SW 1271 (cell line): ENCODE data around the gene CLEC2L.

Experiments
- DNase-seq, 2 experiments: peaks; one replicate each; lab custom pipeline; 2025; lab: John Stamatoyannopoulos, UW

Gene CLEC2L

DNA sequence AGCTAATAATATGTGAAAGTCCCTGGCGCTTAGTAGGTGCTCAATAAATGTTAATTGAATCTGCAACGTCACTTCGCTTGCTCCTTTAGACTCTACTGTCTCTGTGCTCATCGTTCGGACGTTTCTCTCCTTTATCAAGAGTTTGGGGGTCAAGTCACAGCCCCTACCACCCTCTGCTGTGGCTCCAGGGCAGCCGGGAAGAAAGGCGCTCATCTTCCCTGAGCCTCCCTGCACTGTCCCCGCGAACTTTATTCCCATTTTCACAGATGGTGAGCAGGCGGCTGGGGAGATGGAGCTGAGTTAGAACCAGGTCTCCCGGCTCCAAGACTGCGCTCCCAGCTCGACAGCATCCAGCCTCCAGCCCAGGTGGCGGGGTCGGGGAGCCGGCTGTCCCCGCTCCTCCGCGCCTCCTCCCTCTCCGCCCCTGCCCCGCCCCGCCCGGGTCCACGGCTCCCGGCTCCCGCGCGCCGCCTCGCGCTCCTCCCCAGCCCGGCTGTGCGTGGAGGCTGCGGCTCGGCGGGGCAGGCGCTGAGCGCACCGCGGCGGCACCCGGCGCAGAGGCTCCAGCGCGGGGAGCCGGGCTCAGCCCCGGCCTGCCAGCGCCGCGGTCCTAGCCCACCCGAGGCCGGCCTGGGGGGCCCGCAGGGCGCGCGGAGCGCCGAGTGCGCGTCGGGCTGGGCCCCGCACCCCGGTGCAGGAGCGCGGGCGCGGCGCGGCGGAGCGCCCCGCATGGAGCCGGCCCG, at the start of gene CLEC2L:
TSS of gene CLEC2L (plus strand) at position 487 of the 743 bp plus-strand sequence. CDS start at position 730, 243 bp downstream.
- no peak for DNase-seq

DNA sequence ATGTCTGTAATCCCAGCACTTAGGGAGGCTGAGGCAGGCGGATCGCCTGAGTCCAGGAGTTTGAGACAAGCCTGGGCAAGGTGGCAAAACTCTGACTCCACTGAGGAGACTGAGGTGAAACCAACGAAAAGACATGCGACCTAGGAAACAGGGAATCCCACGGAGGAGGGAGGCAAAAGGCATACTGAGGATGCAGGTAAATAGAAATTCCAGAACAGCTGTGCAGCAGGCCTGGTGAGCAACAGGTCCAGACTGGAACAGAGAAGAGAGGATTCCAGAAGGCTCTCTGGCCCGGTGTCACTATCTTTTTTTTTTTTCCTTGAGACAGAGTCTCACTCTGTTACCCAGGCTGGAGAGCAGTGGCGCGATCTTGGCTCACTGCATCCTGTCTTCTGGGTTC, 47.3 kb upstream of the CLEC2L start:
- no peak for DNase-seq

DNA sequence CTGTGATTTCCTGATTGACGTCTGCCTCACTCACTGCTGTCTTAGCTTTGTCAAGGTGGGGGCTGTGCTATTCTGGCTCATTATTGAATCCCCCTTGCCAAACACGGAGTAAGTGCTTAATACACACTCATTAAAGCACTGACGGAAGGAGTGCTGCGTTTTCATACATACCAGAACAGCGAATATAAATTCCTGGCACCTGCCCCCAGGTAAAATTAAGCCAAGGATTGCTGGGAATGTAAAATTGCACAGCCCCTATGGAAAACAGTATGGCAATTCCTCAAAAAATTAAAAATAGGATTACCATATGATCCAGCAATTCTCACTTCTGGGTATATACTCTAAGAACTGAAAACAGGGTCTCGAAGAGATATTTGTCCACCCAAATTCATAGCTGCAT, 46.6 kb upstream of the CLEC2L start:
- no peak for DNase-seq

DNA sequence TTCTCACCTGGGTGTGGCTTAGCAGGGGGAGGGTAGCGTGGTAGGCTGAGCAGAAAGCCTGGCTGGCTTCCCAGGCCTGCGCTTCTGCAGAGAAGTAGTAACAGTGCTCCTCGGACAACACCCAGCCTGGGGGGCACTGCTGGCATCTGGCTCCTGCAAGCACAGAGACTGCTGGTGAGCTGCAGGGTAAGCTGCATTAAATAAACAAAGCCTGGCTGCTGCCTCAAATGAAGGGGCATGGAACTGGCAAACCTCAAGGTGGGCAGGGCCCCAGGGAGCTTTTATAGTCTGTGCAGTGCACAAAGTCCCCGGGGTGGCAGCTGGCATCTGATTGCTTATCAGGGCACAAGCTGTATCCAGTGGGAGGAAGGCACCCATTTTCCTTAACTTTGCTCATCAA, 43.9 kb upstream of the CLEC2L start:
- DNase-seq, result no peak

DNA sequence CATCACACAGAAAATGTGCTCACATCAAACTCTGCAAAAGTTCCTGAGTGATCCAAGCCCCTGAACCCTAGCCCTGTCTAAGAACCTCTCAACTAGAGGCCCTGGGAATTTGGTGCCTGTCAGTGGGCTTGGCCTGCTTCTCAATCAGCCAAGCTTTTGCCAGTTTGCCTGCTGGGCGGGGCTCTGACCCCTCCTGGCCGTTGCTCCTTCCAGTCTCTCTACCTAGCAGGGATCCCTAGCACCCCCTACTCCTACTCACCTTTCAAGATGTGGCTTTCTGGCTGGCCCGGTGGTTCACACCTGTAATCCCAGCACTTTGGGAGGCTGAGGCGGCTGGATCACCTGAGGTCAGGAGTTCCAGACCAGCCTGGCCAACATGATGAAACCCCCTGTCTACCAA, 42.1 kb upstream of the CLEC2L start:
- DNase-seq, result no peak

DNA sequence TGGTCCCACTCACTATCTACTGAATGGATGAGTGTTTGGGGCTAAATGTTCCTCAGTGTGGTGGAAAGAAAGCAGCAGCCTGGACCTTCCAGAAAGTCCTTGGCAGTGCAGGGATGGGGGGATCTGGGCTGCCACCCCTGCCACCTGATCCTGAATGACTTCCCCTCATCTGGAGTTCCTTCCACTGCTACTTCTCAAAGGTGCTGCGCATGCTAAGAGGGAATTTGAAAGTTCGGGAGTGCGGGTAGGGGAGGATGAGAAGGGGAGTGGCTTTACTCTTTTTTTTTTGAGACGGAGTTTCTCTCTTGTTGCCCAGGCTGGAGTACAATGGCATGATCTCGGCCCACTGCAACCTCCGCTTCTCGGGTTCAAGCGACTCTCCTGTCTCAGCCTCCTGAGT, 41.4 kb upstream of the CLEC2L start:
- no peak for DNase-seq

DNA sequence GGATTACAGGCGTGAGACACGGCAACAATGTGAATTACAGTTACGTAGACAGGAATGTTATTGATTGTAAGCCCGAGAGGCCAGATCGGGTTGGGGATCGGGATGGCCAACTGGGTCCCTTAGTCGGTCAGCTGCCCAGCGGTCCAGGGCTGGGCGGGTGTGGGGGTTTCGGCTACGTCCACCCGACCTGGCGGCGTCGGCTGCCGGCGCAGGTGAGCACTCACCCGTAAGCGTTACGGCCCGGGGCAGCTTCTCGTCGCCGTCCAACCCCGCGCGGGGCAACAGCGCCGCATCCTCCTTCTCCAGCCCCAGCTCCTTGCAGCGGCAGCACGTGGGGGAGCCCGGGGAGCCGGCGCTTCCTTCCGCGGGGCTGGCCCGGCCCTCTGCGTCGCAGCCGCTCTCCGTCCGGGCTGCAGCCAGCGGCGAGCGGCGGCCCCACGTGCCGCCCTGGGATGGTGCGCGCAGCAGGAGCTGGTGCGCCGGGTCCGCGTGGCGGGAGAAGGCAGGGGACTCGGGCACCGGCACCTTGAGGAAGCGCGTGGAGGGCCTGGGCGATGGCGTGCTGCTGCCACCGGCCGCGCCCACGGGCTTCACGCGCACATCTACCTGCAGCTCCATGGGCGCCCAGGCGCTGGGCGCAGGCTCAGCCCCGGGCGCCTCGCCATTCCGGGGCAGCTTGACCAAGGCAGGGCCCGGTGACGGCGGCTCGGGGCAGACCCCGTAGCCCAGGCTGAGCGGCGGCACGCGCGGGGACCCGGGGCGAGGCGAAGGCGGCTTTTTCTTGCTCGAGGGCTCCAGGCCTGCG, 40.6 kb upstream of the CLEC2L start:
- no peak for DNase-seq

DNA sequence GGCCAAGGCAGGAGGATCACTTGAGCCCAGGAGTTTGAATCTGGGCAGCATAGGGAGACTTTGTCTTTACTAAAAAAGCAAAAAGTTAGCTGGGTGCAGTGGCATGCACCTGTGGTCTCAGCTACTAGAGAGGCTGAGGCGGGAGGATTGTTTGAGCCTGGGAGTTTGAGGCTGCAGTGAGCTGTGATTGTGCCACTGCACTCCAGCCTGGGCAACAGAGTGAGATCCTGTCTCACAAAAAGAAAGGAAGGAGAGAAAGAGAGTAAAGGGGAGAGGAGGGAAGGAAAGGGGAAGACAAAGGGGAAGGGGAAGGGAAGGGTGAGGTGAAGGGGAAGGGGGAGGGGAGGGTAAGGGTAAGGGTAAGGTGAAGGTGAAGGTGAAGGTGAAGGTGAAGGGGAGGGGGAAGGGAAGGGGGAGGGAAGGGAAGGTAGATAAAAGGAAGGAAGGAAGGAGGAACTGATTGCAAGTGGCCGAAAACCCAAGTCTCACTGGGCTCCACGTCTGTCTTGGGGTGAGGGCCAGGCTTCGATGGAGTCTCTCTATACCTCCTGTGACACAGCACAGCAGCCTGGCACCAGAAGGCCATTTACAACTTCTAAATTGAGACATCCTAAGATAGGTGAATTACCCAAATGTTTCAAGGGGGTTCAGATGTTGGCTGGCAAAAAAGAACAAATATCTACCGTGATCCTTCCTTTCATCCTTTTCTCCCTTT, 36.0 kb upstream of the CLEC2L start:
- no peak for DNase-seq

DNA sequence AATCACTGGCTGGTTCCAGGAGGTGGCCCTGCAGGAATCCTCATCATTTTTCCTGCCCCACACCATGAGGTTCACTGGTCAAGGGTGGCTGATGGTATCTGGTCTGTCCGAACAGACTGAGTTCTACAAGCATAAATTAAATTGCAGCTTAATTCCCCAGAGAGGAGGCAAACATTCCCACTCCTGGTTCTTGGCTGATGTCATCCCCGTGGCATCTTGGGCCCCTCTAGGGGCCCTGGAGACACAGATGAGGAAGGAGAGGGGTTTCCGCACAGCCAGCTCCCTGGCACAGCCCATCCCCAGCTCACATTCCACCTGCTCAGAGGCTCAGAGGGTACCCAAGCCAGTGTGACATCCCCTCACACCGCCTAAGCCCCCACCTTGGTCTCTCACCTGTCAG, 34.7 kb upstream of the CLEC2L start:
- DNase-seq, result no peak

DNA sequence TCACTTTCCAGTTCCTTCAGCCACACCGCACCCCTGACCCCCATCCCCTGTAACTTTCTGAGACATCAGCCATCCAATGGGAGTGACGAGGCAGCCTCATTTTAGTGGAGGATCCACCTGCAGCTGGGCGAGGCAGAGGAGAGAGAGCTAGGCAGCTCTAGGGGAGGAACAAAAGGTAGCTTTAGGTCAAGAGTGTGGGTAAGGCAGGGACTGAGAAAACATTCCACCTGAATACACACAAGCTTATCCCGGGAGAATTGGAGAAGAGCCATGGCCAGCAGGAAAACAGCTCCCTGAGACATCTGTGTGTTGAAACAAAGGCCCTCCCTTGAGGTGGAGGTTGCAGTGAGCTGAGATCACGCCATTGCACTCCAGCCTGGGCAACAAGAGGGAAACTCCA, 33.4 kb upstream of the CLEC2L start:
- no peak for DNase-seq

DNA sequence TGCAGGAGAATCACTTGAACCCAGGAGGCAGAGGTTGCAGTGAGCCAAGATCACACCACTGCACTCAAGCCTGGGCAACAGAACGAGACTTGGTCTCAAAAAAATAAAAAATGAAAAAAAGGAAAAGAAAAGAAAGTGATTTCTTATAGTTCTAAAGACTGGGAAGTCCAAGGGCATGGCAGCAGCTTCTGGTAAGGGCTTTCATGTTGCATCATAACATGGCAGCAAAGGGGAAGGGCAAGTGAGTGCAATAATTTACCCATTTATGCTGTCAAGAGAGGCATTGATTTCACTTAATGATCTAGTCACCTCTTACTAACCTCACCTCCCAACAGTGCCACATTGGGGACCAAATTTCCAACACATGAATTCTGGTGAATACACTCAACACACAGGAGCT, 31.2 kb upstream of the CLEC2L start:
- no peak for DNase-seq

DNA sequence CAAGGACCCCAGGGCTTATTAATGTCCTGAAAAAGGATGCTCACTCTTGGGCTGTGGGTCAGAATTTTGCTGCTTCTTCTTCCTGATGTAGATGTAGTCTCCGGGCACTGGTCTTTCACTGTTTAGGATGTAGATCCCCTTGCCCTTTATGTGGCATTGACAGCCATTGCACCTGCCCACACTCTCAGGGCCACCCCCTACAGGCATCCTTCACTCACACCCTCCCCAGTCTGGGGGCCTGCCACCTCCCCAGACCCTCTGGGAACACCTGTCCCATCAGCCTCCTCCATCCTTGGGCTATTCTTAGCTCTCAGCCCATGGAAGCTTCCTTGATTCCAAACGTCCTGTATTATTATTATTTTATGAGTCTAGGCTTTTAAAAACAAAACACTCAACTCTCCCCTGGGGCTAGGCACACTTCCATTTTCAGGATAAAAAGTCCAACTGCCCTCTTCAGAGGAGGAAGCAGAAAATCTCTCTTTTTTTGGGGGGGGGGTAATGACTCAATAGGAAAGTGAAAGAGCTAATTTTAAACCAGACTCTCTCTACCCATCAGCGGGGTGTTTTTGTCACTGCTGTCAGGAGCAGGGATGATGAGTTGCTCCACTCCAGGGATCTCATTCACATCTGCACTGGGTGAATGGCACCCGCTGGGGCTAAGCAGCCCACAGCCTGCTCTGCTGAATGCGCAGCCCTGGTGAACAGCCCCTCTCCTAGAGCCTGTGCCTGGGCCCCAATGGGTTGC, 28.5 kb upstream of the CLEC2L start:
- DNase-seq, result no peak

DNA sequence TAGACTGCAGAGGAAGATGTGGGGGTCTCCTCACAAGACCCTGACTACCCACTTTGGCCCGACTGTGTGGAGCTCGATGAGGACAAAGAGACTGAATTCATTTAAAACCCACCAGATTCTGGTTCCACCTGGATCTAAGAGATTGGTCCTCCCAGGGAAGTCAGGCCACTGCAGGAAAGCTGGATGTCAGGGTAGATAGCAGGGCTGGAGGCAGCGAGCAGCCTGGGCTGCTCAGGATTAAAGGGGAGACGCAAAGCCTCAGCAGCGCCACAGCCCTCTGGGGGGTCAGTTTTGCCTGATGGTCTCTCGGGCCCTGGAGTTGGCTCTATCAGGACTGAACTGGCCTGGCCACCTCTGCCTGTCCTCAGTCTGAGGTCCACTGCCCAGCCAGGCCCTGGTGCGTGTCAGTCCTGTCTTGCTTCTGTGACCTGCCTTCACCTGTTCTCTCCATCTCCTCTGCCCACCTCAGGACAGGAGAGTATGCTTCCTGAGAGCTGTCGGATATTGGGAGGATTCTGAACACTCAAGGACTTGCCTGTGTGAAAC, 27.8 kb upstream of the CLEC2L start:
- DNase-seq, result no peak

DNA sequence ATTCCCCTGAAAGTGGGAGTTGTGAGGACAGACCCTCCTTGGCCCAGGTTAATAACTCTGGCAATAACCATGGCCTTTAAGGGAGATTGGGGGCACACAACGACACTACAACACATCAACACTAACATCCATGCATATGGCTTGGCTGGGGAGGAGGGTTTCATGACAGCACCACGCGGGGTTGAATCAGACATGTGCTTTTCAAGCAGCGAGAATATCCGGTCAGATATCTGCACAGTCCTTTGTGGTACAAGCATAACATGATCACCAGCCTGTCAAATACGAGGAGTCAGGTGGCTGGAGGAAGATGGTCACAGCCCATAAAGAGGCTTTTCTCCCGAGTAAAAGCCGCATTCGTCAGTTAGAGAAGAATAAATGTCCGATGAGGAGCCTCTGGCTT, 27.0 kb upstream of the CLEC2L start:
- DNase-seq, result no peak

DNA sequence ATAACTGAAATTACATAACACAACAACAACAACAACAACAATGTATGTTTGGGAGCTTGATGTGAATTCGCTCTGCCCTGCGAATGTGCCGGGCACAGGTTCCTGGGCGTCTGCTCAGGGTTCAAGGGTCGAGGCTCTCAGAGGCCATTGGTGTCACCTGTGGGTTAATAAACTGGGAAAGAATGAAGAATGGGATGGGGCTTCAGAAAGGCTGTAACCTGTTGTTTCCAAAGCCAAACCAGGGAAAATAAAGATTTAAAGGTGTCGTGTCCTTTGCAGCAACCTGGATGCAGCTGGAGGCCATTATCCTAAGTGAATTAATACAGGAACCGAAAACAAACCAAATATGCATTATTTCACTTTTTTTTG, 22.7 kb upstream of the CLEC2L start:
- no peak for DNase-seq

DNA sequence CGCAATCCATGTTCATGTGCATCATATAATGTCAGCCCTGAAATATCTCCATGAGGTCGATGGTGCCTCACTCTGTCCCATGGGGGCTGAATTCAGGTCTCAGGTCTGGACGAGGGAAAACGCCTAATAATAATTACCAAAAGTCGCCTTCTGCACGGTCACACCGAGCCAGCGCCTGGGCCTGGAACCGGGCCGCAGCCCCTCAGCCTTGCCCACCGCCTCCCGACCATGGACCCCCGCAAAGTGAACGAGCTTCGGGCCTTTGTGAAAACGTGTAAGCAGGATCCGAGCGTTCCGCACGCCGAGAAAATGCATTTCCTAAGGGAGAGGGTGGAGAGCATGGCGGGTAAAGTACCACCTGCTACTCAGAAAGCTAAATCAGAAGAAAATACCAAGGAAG, 21.3 kb upstream of the CLEC2L start:
- no peak for DNase-seq

DNA sequence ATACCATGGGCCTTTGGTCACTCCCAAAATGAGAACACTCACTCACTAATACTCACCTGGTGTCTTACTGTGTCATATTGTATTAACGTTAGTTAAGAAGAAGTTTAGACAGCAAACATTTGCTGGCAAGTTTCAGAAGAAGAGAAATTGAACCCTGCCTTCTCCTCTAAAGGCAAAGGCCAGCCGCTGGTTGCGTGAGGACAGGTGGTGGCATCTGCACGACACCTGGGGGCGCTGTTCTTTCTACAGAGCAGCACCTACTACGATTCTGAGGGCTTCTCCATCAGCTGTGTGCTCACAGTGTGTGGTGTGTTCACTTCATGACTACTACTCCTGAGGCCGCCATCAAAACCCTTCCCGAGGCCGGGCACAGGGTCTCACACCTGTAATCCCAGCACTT, 17.9 kb upstream of the CLEC2L start:
- DNase-seq, result no peak

DNA sequence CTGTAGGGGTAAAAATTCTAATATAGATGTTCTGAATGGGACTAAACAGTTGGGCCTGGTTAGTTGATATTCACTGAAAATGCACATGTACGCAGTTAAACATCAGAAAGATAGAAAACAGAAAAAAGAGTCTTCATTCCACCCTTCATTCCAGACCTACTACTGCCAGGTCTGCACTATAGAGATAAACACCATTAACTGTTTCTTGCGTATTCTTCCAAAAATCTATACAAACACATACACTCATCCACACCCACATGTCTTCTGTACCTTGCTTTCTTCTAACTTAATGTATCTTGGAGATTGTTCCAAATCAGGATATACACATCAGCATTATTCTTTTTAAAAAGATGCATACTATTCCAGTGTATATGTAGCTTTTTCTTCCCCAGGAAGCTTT, 13.9 kb upstream of the CLEC2L start:
- DNase-seq, result no peak

DNA sequence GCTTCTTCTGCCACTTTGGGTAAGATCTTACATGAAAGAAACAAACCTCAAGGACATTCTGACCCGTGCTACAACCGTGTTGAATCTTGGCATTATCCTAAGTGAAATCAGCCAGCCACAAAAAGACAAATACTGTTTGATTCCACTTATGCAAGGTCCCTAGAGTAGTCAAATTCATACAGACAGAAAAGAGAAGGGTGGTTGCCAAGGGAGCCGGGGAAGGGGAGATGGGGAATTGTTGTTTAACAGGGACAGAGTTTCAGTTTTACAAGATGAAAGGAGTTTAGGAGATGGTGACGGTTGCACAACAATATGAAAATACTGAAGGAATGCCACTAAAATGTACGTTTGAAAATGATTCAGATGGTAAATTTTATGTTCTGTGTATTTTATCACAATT, 12.2 kb upstream of the CLEC2L start:
- DNase-seq, result no peak

DNA sequence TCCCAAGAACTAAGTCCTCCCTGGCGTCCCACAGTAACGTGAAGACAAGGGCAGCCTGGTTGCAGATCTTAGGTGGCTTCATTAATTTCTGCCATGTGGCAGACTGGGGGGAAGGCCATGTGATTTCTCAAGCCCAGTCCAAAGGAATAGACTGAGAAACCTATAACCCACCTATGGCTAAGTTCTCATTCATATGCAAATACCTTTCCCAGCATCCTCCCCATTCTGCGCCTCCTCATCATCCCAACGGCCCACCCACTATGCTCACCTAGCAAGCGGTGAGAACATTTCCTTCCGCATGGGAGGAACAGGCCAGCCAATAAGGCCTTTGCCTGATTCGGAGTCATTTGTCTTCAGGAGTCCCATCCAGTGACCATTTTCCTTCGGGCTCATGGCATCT, 8.2 kb upstream of the CLEC2L start:
- DNase-seq, result no peak

DNA sequence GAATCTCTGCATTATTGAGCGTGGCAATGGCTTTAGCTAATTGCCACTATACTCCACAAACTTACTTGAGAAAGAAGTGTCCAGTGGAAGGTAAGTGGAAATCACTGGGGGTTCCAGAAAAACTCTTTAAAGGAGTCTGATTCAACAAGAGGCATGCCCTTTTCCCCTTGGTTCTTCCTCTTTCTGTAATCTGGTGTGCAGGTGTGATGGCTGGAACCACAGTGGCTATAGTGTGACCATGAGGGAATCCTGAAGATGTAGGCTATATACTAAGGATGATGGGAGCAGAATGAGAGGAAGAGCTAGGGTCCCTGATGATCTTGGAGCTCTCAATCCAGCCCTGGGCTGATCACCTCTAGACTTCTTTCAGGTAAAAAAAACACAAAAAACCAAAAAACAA, 2.0 kb upstream of the CLEC2L start:
- DNase-seq, result no peak

DNA sequence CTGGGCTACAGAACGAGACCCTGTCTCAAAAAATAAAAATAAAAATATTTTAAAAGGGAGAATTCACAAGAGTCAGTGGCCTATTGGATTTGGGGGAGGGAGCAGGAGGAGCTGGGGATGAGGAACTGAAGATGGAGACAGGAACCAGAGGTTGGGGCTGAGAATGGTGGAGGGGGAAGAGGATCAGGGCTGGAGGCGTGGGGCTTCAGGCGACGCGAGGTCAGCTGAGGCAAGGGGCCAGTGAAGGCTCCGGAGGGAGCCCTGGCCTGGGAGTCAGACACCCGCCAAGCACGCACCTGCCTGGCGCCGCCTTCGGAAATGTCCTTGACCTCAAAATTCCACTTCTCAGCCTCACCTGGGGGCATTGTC, 671 bp upstream of the CLEC2L start:
- no peak for DNase-seq
